NB4 (cell line): Measurements from ENCODE around the gene DNAL1.
"Not testable (repeated sequence)": the region's sequence is repeated elsewhere in the genome, so short reads cannot be mapped to it uniquely, and the experiment has no call there.

ENCODE experiments used
- DNase-seq: peaks from one replicate; pipeline ENCODE4 v3.0.0; 2010; ENCODE audit warnings: low read depth
- H3K4me3 ChIP-seq: one replicate; pipeline ENCODE4 v1.5.1; 2011; ENCODE audit warnings: mild to moderate bottlenecking, low read depth, low read length, moderate library complexity
- CTCF ChIP-seq: IDR thresholded peaks from one replicate; pipeline ENCODE4 v1.5.1; 2012; ENCODE audit warnings: low read depth, low read length
- MAX ChIP-seq: IDR thresholded peaks from 2 replicates; pipeline ENCODE4 v1.6.1; 2011; ENCODE audit warnings: low read depth, low read length
- MYC ChIP-seq: IDR thresholded peaks from 2 replicates; pipeline ENCODE4 v1.6.1; 2011; ENCODE audit warnings: low read depth, low read length
- POLR2A ChIP-seq: IDR thresholded peaks from 2 replicates; pipeline ENCODE4 v1.6.1; 2011; ENCODE audit warnings: mild to moderate bottlenecking; ENCODE audit not compliant: insufficient read length; ENCODE audit errors: extremely low read depth

Gene DNAL1

DNA sequence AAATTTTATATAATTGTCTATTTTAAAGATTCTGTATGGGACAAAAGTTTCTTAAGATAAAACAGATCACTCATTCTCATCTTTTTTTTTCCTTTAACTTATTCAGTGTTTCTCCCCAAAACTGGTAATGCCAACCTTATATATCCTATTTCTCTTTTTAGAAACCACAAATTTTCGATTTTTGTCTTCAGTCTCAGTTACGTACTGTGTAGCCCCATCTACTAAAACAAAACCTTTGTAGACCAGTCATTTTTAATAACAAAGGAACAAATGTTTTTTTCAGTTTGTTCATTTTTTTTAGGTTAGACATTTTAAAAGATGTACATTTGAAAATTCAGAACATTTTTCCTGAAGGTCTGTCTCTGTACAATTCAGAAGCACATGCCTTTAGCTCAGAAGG lies 51.2 kb downstream of the DNAL1 start:
- TF ChIP-seq MAX (0 out of 2 replicates have a peak, but pooled peaks have one; percentile 10), POLR2A (no peak)
- no peak for DNase-seq
- no peak overlapping the region for H3K4me3 ChIP-seq

GRCh38 chr14:73696466-73697400 lies 51.9 kb downstream of the DNAL1 start:
- DNase-seq, result peak; percentile 20
- TF ChIP-seq MAX, result no peak
- TF ChIP-seq CTCF, result no peak
- TF ChIP-seq MYC, result no peak
- TF ChIP-seq POLR2A, result no peak
- no peak overlapping the region for H3K4me3 ChIP-seq

GRCh38 chr14:73700325-73700724 lies 55.5 kb downstream of the DNAL1 start:
- TF ChIP-seq MAX (no peak), CTCF (no peak), MYC (no peak)
- H3K4me3 ChIP-seq, result no peak overlapping the region
- DNase-seq, result no peak

- not testable (repeated sequence) for DNase-seq, H3K4me3 ChIP-seq
Observed at GRCh38 chr14:73708076-73708475, 63.3 kb downstream of the DNAL1 start.

- TF ChIP-seq MYC (no peak), MAX (no peak), POLR2A (no peak), CTCF (no peak)
- no peak for DNase-seq
- H3K4me3 ChIP-seq, result no peak overlapping the region
Observed at GRCh38 chr14:73709904-73710469, 65.2 kb downstream of the DNAL1 start.

- TF ChIP-seq POLR2A (no peak), MAX (no peak), CTCF (no peak)
- H3K4me3 ChIP-seq, result no peak overlapping the region
- no peak for DNase-seq
Observed at GRCh38 chr14:73710737-73711136, 66.0 kb downstream of the DNAL1 start.
